HCT116 (cell line): Measurements from ENCODE around the gene GPR146. TPM values are rescaled to one million over a fixed set of nuclear protein-coding genes. Genes with fewer than 3 reads are reported as not detected.

ENCODE experiments used
- ATAC-seq: fragments of 200-7000 bp; cut with Tn5 transposase; 2 replicates; pipeline ENCODE4 v1.9.1; 2020; ENCODE audit warnings: mild to moderate bottlenecking, moderate library complexity
- BruUV-seq: library from RNA; stranded (reverse); fragments of 400-500 nt; replicated peaks from 2 replicates; lab custom pipeline; 2021; lab: Mats Ljungman, UMichigan
- CTCF ChIA-PET: fragments of 300-600 bp; sonication (Branson Sonifier 250); formaldehyde crosslinking; loops from one replicate; lab custom pipeline; 2021; ENCODE audit warnings: antibody characterized with exemption; lab: Charles Lee
- POLR2A ChIA-PET: fragments of 300-600, 350-600 bp; sonication (Branson Sonifier 250); formaldehyde crosslinking; loops from one replicate; lab custom pipeline; 2021; ENCODE audit warnings: antibody characterized with exemption; lab: Charles Lee
- RAD21 ChIA-PET, 2 experiments: fragments of 300-600 bp; sonication (Branson Sonifier 250); formaldehyde crosslinking; loops; one replicate each; lab custom pipeline; 2023; ENCODE audit warnings: low total read pairs in 2 of 2; ENCODE audit not compliant: uncharacterized antibody in 2 of 2, unreplicated experiment in 2 of 2, low non-redundant PET in 1 of 2; lab: Charles Lee
- DNase-seq: peaks from one replicate; pipeline ENCODE4 v3.0.0-alpha.2; 2010; ENCODE audit warnings: low read depth, low spot score
- H2AFZ ChIP-seq: fragments of 200-600 bp; shearing (Covaris generic), sonication (generic); 2 replicates; pipeline ENCODE4 v1.6.1; 2017; ENCODE audit warnings: low read depth, mixed run types, mixed read lengths, antibody characterized with exemption, low read length; ENCODE audit not compliant: poor library complexity, severe bottlenecking
- H3K27ac ChIP-seq: 2 replicates; pipeline ENCODE4 v1.5.1; 2012; ENCODE audit warnings: low read depth, low read length
- H3K27me3 ChIP-seq: fragments of 200-600 bp; sonication (generic); 2 replicates; pipeline ENCODE4 v1.6.1; 2016; ENCODE audit warnings: mixed run types, low read length, mixed read lengths; ENCODE audit not compliant: insufficient read depth
- H3K36me3 ChIP-seq, 2 experiments: fragments of 200-500 bp in 1 of 2; fragments of 200-600 bp in 1 of 2; sonication (Bioruptor generic) in 1 of 2; sonication (generic) in 1 of 2; 2 replicates each; pipeline versions ENCODE4 v1.5.1 to v1.6.1; 2014 to 2016; ENCODE audit warnings: low read length in 2 of 2, inconsistent platforms in 1 of 2, mixed read lengths in 1 of 2, mixed run types in 1 of 2; ENCODE audit not compliant: insufficient read depth in 2 of 2, control insufficient read depth in 1 of 2
- H3K4me1 ChIP-seq, 2 experiments: fragments of 200-600 bp in 1 of 2; sonication (generic) in 1 of 2; 2 replicates each; pipeline versions ENCODE4 v1.5.1 to v1.6.1; 2012 to 2017; ENCODE audit warnings: low read length in 2 of 2, inconsistent platforms in 1 of 2, mild to moderate bottlenecking in 1 of 2, mixed read lengths in 1 of 2, mixed run types in 1 of 2, moderate library complexity in 1 of 2; ENCODE audit not compliant: insufficient read depth in 2 of 2, control insufficient read depth in 1 of 2
- H3K4me2 ChIP-seq: fragments of 200-600 bp; sonication (generic); 2 replicates; pipeline ENCODE4 v1.6.1; 2017; ENCODE audit warnings: mixed run types, low read length, mixed read lengths
- H3K4me3 ChIP-seq, 2 experiments: fragments of 200-600 bp in 1 of 2; sonication (generic) in 1 of 2; replicated peaks in 1 of 2; 2 replicates each; pipeline ENCODE4 v1.5.1; 2011 to 2016; ENCODE audit warnings: low read length in 2 of 2, control low read depth in 1 of 2, low read depth in 1 of 2, mild to moderate bottlenecking in 1 of 2, mixed read lengths in 1 of 2, mixed run types in 1 of 2
- H3K79me2 ChIP-seq: fragments of 200-600 bp; sonication (generic); 2 replicates; pipeline ENCODE4 v1.6.1; 2017; ENCODE audit warnings: mild to moderate bottlenecking, mixed run types, low read length, moderate library complexity, mixed read lengths; ENCODE audit not compliant: insufficient read depth
- H3K9ac ChIP-seq: fragments of 200-600 bp; sonication (generic); 2 replicates; pipeline ENCODE4 v1.6.1; 2016; ENCODE audit warnings: low read length, mixed read lengths
- H3K9me2 ChIP-seq: fragments of 200-600 bp; sonication (generic), shearing (Covaris generic); 2 replicates; pipeline ENCODE4 v1.6.1; 2017; ENCODE audit warnings: mixed run types, mild to moderate bottlenecking, moderate library complexity; ENCODE audit not compliant: insufficient read depth
- H3K9me3 ChIP-seq, 2 experiments: fragments of 200-500 bp in 1 of 2; fragments of 200-600 bp in 1 of 2; sonication (Bioruptor generic) in 1 of 2; sonication (generic) in 1 of 2; 2 replicates each; pipeline ENCODE4 v1.6.1; 2014 to 2017; ENCODE audit warnings: low read length in 2 of 2, mixed read lengths in 2 of 2, inconsistent platforms in 1 of 2, low read depth in 1 of 2, mild to moderate bottlenecking in 1 of 2, mixed run types in 1 of 2, moderate library complexity in 1 of 2; ENCODE audit not compliant: control insufficient read depth in 1 of 2, insufficient read depth in 1 of 2
- H4K20me1 ChIP-seq: fragments of 200-600 bp; sonication (generic), shearing (Covaris generic); 2 replicates; pipeline ENCODE4 v1.6.1; 2017; ENCODE audit warnings: mixed run types, mild to moderate bottlenecking, moderate library complexity; ENCODE audit not compliant: insufficient read depth
- ATF3 ChIP-seq: IDR thresholded peaks from 2 replicates; pipeline ENCODE4 v1.6.1; 2012
- CBX3 ChIP-seq: IDR thresholded peaks from 2 replicates; pipeline ENCODE4 v1.6.1; 2012; ENCODE audit warnings: low read depth
- CEBPB ChIP-seq: IDR thresholded peaks from 2 replicates; pipeline ENCODE4 v1.6.1; 2012; ENCODE audit warnings: low read depth
- CTCF ChIP-seq, 3 experiments: fragments of 200-600 bp in 1 of 3; sonication (generic) in 1 of 3; IDR thresholded peaks in 2 of 3; conservative IDR thresholded peaks in 1 of 3; 2 replicates each; pipeline ENCODE4 v1.5.1; 2012 to 2017; ENCODE audit warnings: low read depth in 2 of 3, low read length in 2 of 3, antibody characterized with exemption in 1 of 3, borderline replicate concordance in 1 of 3, control low read depth in 1 of 3, mild to moderate bottlenecking in 1 of 3, mixed read lengths in 1 of 3, mixed run types in 1 of 3, moderate library complexity in 1 of 3; ENCODE audit not compliant: insufficient read depth in 1 of 3
- ELF1 ChIP-seq: IDR thresholded peaks from 2 replicates; pipeline ENCODE4 v1.6.1; 2012; ENCODE audit warnings: low read depth, borderline replicate concordance
- EZH2 ChIP-seq: fragments of 200-600 bp; sonication (generic); IDR thresholded peaks from 2 replicates; pipeline ENCODE4 v1.6.1; 2017; ENCODE audit warnings: antibody characterized with exemption, mixed run types
- MAX ChIP-seq: IDR thresholded peaks from 2 replicates; pipeline ENCODE4 v1.6.1; 2012
- POLR2A ChIP-seq: IDR thresholded peaks from 2 replicates; pipeline ENCODE4 v1.7.0; 2011; ENCODE audit warnings: borderline replicate concordance; ENCODE audit not compliant: insufficient read depth, insufficient read length; ENCODE audit errors: extremely low read depth
- POLR2AphosphoS5 ChIP-seq: IDR thresholded peaks from 2 replicates; pipeline ENCODE4 v1.6.1; 2011; ENCODE audit warnings: mild to moderate bottlenecking, low read depth, low read length, moderate library complexity
- RAD21 ChIP-seq: IDR thresholded peaks from 2 replicates; pipeline ENCODE4 v1.6.1; 2012; ENCODE audit warnings: low read depth, mild to moderate bottlenecking
- SIN3A ChIP-seq: IDR thresholded peaks from 2 replicates; pipeline ENCODE4 v1.6.1; 2012; ENCODE audit warnings: low read depth
- SP1 ChIP-seq: IDR thresholded peaks from 2 replicates; pipeline ENCODE4 v1.6.1; 2012; ENCODE audit warnings: low read depth
- SRF ChIP-seq: IDR thresholded peaks from 2 replicates; pipeline ENCODE4 v1.6.1; 2012; ENCODE audit warnings: low read depth
- YY1 ChIP-seq: IDR thresholded peaks from 2 replicates; pipeline ENCODE4 v1.6.1; 2011; ENCODE audit warnings: low read length, low read depth, moderate library complexity, mild to moderate bottlenecking; ENCODE audit not compliant: insufficient replicate concordance; ENCODE audit errors: extremely low read depth
- ZFX ChIP-seq: fragments of 450-650 bp; IDR thresholded peaks from 2 replicates; pipeline ENCODE4 v1.6.1; 2017
- ZNF274 ChIP-seq: fragments of 200-500 bp; sonication (Bioruptor generic); IDR thresholded peaks from 2 replicates; pipeline ENCODE4 v1.6.1; 2014; ENCODE audit warnings: mild to moderate bottlenecking, low read depth, low read length, inconsistent platforms
- intact Hi-C: fragments of 100-400 bp; cut with micrococcal nuclease; formaldehyde crosslinking; loops from 2 replicates; pipeline ENCODE4 v1.10.0; 2022
- total RNA-seq: library from RNA; stranded (reverse); gene quantifications from one replicate; pipeline ENCODE4 v1.2.1, GENCODE V29; 2021; ENCODE audit not compliant: unreplicated experiment

GPR146 gene
- total RNA-seq, 1 experiment from 2014 or later: 2.4 TPM

- Histone ChIP-seq H3K9me3 (no peaks in the 10 kb centered on the region), H3K4me1 (no peaks in the 10 kb centered on the region), H3K79me2 (peaks cover 3% of the 10 kb centered on the region; the same call in 1 of the 2 replicates), H3K9me2 (no peaks in the 10 kb centered on the region), H4K20me1 (no peaks in the 10 kb centered on the region), H3K27ac (no peak overlapping the region), H3K36me3 (no peaks in the 10 kb centered on the region), H3K4me3 (no peak overlapping the region), H3K27me3 (no peaks in the 10 kb centered on the region), H3K4me2 (no peak overlapping the region), H2AFZ (no peak overlapping the region), H3K9ac (no peak overlapping the region)
- no peak for DNase-seq
- POLR2A ChIA-PET: no interaction called here
- intact Hi-C loops: no loop called here
- ATAC-seq: no peak
- no peak for TF ChIP-seq POLR2AphosphoS5
- TF ChIP-seq ELF1: no peak
- no peak for TF ChIP-seq ZNF274
- TF ChIP-seq RAD21: no peak
- TF ChIP-seq SIN3A: no peak
- TF ChIP-seq ATF3: no peak
- RAD21 ChIA-PET: no interaction called here
- CTCF ChIA-PET: no interaction called here
- BruUV-seq: no TSS peak
Observed at GRCh38 chr7:1055491-1055955, 11.2 kb downstream of the GPR146 start.

GRCh38 chr7:1055956-1056784 is 11.8 kb downstream of the GPR146 start:
- POLR2A ChIA-PET: no interaction called here
- Histone ChIP-seq H3K4me3 (no peak overlapping the region), H3K79me2 (peaks cover 3% of the 10 kb centered on the region; the same call in 1 of the 2 replicates), H3K9ac (no peak overlapping the region), H3K9me2 (no peaks in the 10 kb centered on the region), H3K4me2 (no peak overlapping the region), H3K27me3 (no peaks in the 10 kb centered on the region), H3K36me3 (no peaks in the 10 kb centered on the region), H3K9me3 (no peaks in the 10 kb centered on the region), H2AFZ (no peak overlapping the region), H3K4me1 (no peaks in the 10 kb centered on the region), H3K27ac (no peak overlapping the region), H4K20me1 (no peaks in the 10 kb centered on the region)
- intact Hi-C loops: no loop called here
- ATAC-seq: no peak
- DNase-seq: no peak
- CTCF ChIA-PET: no interaction called here
- BruUV-seq: no TSS peak
- TF ChIP-seq RAD21 (no peak), MAX (no peak), CBX3 (no peak), CEBPB (no peak), ATF3 (no peak), EZH2 (no peak), POLR2AphosphoS5 (no peak), ZNF274 (no peak), ZFX (no peak), SIN3A (no peak), POLR2A (no peak), SP1 (no peak), CTCF (IDR thresholded peaks at IDR 0.05 in 2 of 3, conservative IDR thresholded peaks at IDR 0.05 in 1 of 3; ENCODE audit: borderline replicate concordance in 1 of 3, insufficient read depth in 1 of 3, low read depth in 2 of 3, low read length in 2 of 3) (no peak), YY1 (no peak), SRF (no peak)
- RAD21 ChIA-PET: no interaction called here
